OCI-LY3 (cell line): ENCODE results near the gene CACNA1G.

Experiments used
- EZH2phosphoT487 ChIP-seq: fragments of 200-600 bp; shearing (Covaris generic); IDR thresholded peaks from 2 replicates; pipeline ENCODE4 v1.6.1; 2018; ENCODE audit warnings: antibody characterized with exemption, mixed run types, low read depth
- TF ChIP-seq, protein P1 (sequence below): fragments of 200-600, 300-600 bp; sonication (generic); IDR thresholded peaks from 2 replicates; pipeline ENCODE4 v1.5.1; 2014; ENCODE audit warnings: antibody characterized with exemption, low read length, low read depth

DNA sequence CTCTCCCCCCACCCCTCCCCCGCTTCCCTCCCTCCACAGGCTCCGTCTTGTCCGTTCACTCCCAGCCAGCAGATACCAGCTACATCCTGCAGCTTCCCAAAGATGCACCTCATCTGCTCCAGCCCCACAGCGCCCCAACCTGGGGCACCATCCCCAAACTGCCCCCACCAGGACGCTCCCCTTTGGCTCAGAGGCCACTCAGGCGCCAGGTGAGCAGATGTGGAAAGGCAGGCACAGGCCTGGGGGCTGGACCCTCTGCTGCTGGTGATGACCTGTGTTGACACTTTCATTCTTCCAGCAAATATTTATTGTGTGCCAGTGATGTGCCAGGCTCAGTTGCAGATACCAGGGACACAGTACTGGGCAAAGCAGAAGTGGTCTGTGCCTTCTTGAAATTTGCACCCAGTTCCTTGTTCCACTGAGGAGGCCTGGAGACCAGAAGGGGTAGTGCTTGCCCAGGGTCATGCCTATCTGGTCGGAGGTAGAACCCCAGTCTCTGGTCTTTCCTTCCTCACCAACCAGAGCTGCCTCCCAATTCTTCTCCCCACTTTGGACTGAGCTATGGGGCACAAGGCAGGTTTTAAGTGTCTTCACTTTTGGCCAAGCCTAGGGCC, 63.9 kb downstream of the CACNA1G start:
- TF ChIP-seq, protein P1, sequence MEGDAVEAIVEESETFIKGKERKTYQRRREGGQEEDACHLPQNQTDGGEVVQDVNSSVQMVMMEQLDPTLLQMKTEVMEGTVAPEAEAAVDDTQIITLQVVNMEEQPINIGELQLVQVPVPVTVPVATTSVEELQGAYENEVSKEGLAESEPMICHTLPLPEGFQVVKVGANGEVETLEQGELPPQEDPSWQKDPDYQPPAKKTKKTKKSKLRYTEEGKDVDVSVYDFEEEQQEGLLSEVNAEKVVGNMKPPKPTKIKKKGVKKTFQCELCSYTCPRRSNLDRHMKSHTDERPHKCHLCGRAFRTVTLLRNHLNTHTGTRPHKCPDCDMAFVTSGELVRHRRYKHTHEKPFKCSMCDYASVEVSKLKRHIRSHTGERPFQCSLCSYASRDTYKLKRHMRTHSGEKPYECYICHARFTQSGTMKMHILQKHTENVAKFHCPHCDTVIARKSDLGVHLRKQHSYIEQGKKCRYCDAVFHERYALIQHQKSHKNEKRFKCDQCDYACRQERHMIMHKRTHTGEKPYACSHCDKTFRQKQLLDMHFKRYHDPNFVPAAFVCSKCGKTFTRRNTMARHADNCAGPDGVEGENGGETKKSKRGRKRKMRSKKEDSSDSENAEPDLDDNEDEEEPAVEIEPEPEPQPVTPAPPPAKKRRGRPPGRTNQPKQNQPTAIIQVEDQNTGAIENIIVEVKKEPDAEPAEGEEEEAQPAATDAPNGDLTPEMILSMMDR = no peak
- no peak for TF ChIP-seq EZH2phosphoT487
